ENCODE measurements around the gene EMX2.
"Not testable (repeated sequence)": the region's sequence is repeated elsewhere in the genome, so short reads cannot be mapped to it uniquely, and the experiment has no call there.

Gene EMX2

DNA sequence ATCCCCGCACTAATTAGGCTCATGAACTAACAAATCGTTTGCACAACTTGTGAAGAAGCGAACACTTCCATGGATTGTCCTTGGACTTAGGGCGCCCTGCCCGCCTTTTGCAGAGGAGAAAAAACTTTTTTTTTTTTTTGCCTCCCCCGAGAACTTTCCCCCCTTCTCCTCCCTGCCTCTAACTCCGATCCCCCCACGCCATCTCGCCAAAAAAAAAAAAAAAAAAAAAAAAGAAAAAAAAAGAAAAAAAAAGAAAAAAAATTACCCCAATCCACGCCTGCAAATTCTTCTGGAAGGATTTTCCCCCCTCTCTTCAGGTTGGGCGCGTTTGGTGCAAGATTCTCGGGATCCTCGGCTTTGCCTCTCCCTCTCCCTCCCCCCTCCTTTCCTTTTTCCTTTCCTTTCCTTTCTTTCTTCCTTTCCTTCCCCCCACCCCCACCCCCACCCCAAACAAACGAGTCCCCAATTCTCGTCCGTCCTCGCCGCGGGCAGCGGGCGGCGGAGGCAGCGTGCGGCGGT lies at the start of gene EMX2:
EMX2 (plus strand) TSS at position 41 of the 519 bp plus-strand sequence. CDS start 522 bp downstream, outside the sequence.
- no peak for DNase-seq (ENCODE audit: low read depth)

DNA sequence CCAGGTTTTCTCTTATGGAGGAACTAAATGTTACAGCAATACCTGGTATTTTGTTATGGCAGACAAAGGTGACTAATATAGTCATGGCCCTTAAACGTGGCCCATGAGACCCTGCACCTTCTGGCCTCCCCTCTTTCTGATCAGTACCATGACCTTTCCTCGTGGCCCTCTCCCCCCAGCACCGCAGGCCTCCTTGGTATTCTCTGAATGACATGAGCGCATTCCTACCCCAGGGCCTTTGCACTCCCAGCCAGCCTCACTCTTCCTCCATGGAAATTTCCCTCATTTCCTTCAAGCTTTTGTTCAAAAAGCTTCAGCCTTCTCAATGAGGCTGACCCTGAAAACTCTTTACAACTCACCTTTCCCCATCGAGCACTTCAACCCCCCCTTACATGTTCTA lies 46.5 kb upstream of the EMX2 start:
- DNase-seq (ENCODE audit: low read depth) = no peak

DNA sequence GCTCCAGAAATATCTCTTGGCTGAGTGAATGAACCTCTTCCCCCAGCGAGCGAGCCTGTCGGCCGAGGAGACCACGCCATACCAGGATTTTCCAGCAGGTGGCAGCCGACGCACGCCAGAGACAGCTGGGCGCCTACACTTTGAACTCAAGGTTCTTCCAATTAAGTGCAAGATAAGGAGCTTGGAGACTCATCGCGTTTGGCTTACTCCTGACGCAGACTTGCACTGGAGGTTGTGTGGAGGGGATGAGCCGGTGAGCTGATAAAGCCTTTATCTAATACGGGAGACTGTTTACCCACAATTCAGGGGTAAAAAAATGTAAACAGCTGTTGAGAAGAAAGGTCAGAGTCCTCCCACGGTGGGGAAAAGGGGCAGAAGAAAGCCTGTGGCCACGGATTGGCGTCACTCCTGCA lies 45.9 kb upstream of the EMX2 start:
- DNase-seq (ENCODE audit: low read depth) = peak; percentile 64

DNA sequence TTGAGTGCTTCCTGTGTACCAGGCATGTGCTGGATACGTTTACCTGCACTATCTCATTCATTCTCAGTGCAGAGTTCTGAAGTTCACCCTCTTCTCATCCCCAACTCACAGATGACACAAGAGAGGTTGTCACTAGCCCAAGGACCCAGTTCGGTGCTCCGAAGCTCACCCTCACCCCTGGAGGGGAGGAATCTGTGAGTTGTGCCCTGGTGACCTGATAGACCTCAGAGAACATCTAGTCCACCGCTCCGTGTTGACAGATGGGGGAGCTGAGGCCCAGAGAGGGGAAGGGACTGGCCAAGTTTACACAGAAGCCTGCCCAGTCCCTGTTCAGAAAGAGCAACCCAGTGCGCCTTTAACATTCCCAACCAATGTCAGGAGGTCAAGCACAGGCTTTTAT lies 44.8 kb upstream of the EMX2 start:
- no peak for DNase-seq (ENCODE audit: low read depth)

DNA sequence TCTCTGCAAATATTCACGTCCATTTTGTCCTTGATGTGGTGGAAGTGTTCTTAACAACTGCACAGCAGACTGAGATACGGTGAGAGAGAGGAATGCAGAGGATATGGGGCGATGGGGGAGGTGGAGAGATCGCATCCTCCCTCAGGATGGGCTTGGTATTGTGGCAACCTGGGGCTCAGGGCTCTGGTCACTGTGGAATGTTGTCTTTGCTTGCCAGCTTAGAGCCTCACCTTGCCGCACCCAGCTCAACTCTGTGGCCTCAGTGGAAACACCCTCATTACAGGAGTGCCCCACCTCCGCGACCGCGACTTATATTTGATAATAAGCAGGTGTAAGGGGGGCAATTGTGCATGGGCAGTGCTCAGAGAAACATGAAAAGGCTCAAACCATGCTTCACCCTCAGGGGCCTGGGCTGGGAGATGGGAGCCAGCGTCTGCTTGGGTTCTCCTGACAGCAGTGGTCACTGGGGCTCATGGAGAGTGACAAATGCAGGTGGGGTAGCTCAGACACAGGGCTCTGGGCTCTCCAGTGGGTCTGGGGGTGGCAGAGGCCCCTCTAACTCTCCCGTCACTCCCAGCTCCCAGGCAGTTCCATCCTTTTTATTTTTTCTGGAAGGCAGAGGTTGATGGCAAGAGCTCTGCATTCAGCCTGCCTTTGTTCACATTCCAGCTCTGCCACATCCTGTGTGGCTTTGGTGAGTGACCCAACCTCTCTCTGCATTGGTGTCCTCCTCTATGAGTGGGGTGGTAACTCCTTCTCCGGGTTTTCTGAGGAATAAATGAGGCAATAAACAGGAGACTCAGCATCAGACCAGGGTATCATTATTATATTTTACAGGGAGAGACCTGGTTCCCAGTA lies 43.1 kb upstream of the EMX2 start:
- DNase-seq (ENCODE audit: low read depth) = no peak

DNA sequence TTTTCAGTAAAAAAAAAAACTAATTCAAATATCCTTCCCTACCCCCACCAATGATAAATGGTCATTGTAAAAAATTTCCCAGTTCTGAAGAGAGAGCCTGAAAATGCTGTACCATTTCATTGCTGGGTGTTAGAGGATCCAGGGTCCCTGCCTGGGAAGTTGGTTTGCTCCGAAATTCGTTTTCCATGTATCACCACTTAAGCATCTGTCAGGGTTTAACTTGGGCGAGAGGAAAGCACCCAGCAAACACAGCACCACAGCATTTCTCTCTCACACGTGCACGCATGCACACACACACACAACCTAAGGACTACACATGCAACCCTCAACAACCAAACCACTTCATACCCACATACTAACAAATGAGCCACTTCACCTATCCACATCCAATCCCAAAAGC lies 42.1 kb upstream of the EMX2 start:
- no peak for DNase-seq (ENCODE audit: low read depth)

DNA sequence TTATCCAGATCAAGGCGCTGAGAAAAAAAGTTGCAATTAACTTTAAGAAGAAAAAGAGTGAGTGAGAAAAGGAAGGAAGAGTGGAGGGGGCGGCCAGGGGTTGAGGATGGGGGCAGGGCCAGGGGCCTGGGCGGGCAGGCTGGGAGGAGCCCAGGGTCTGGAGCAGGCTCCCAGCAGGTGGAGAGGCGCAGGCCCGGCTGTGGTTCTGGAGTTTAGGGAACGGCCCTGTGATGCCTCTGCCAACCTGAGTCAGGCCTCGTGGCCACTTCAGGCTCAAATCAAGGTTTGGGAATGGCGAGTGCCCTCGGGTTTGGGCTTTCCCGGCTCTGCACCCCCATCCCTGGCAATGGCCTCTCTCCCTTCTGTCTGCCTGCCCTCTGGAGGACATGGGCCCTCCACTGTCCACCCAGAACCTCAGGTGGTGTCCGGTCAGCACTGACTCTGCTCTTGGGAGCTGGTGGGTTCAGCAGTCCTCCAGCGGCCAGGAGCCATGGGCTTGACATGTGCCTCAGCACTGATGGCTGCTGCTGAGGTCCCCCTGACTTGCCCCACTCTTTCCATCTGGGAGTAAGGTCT lies 41.0 kb upstream of the EMX2 start:
- no peak for DNase-seq (ENCODE audit: low read depth)

DNA sequence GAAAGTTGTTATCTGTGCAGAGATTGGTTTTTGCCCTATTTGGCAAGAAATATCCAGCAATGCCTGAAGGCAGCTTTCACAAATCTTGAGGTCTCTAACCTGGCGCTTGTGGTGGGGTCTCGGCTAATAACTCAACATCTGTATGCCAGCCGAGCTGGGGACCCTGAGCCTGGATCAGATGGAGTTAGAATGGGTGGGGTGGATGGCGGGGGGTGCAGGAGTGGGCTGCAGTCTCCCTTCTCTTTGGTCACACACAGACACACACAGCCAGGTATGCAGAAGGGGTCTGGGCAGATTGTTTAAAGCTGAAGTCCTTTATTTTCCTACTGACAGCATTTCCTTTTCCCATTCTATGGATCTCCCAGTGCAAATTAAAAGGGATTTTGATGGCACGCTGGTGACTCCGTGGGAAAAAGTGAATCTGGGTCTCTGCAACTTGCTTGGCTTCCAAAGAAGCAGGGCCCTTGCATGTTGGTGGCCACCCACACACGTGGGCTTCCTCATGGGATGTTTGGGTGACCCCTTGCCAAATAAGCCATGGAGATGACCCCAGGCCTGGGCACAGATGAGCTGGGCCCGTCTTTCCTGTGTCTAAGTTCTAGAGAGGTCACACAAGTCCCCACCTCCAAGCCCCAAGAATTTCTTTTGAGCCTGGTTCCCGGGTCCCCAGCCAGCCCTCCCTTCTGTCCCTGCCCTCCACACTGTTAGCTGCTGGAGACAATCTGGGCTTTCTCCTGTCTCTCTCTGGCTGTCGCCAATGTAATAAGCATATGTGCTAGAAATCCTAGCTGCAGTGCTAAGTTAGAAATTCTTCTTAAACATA lies 39.9 kb upstream of the EMX2 start:
- no peak for DNase-seq (ENCODE audit: low read depth)

DNA sequence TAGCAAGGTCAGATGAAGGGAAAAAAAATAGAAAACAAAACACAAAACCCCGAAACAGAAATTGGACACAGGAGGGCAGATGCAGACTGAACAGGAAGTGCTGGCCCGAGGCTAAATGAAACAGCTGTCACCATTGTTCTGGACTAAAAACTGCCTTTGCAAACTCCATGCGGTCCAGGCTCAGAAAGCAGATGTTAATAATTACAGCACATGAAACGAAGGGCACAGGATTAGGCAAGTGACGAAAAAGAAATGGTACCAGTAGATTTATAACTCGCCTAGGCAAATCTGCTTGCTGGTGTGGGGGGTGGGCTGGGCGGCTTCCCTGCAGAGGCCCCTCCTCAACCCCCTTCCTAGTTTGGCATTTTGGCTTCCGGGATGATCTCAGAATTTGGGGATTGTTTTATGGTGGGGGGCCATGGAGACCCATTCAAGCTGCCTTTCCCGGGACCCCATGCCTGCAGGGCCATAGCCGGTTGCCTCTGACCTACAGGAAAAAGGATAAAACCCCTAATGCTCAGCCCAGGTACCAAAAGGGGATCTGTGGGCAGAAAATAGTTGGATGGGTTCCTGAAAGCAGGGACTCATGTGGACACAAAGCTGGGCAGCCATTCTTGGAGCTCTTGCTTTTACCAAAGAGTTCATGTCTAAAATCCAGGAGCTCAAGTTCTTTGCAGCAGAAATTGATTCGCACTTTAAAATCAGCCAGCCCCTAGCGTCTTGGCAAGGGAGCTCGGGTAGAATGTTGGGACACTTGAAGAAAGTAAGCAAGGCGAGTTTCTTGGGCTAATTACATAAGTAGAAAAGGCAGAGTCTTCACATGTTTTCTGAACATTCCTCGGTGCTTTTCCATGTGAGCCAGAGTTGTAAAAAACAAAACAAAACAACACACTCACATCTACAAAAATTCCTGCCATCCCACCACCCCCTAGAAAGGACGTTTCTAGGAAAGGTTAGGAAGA lies 39.0 kb upstream of the EMX2 start:
- DNase-seq (ENCODE audit: low read depth) = no peak

DNA sequence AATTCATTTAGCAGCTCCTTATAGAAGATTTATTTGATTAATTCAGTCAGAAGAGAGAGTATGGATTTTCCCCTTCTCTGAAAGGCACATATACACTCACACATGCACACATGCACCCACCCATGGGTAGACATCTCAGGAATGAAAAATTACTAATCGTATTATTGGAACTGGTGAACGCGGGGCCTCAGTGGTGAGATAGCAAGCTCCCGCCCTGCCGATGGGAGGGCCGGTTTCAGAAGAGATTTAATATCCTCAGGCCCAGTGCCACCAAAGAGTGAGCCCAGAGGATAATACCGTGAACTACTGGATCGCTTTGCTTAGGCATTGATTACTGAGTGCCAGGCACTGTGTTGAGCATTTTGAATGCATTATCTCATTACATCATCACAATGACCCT lies 38.0 kb upstream of the EMX2 start:
- DNase-seq (ENCODE audit: low read depth) = no peak

DNA sequence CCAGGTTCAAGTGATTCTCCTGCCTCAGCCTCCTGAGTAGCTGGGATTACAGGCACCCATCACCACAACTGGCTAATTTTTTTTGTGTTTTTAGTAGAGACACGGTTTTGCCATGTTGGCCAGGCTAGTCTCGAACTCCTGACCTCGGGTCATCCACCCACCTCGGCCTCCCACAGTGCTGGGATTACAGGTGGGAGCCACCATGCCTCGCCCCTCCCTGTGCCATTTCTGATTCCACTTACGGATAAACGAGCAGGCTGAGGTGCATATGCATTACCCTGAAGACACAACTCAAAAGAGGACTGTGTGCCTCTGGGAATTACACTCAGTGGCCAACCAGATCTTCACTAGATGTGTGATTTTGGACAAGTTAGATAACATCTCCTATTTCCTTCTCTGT lies 35.5 kb upstream of the EMX2 start:
- not testable (repeated sequence) for DNase-seq (ENCODE audit: low read depth)

DNA sequence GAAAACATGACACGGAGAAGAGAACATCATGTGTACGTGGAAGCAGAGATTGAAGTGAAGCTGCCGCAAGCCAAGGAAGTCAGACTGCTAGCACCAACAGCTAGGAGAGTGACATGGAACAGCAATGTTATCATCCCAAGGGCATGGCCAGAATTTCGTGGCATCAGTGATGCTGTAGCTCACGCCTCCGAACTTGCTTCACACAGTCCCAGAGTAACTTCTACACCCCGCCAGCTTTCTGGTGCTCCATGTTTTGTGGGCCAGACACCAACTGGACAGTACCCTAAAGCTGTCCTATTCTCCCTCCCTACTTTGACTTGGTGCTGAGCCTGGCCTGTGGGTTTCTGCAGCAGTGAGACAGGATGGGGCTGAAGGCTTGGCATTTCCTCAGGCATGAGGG lies 33.0 kb upstream of the EMX2 start:
- no peak for DNase-seq (ENCODE audit: low read depth)

DNA sequence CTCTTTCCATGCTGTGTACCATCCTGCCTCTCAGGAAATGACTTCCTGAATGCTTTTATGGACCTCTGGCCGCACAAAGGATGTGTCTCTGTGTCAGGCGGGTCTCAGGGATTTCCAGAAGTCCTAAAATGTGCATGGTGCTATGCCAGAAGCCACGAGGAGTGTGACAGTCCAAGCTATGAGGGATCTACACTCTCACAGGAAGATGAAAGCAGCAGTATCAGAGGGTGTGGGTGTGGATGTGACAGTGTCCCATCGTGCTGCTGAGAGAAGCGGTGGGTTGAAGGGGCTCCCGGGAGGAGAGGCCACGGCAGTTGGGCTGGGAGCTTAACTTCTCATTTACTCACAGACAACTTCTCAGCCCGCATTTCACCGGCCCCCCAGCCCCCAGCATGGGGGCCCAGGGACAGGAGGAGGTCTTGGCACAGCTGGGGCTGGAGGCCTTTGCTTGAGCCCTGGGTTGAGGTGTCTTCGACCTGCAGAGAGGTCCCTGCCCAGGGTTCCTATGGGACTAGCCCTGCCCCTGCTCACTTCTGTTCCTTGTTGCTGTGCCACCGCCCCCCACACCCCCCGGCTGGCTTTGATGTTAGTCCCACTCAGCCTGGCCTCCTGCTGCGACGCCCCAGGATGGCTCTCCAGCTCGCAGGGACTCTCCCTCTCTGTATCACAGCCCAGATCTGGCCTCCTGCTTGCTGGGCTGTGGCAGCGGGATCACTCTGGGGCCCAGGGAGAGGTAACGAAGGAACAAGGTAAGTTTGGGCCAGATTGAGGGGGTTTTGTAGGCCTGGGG lies 30.8 kb upstream of the EMX2 start:
- no peak for DNase-seq (ENCODE audit: low read depth)

DNA sequence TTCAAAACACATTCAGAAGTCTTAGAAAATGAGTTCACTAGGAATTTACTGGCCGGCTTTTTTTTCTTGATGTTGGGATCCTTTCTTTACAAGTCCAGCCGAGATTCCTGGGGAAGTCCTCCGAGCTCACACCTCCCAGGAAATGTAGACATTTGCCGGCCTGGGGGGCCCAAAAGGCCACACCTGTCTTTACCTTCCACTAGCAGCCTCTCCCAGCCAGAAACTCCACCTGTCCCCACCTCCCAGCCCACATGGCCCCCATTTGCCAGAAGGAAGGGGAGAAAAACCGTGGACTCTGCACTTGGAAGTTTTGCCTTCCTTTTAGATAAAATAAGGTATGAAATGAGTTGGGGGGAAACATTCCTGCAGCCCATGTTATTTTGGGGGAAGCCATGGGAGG lies 27.6 kb upstream of the EMX2 start:
- no peak for DNase-seq (ENCODE audit: low read depth)

DNA sequence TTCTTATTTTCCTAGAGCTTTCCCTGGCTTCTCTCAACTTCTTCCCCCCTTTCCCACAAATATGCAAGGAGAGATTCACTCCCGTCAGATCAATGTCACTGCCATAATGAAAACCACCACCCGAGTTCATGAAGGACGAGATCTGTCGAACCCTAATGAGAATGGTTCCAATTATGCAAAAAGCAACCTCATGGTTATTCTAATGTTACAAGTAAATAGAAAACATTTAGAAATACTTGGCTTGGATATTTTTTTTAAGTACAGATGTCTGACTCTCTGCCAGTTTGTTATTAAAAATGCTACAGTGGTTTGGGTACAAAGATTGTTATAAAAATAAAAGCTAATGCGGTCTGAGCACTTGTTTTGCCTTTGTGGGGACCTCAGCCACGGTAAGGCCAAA lies 25.9 kb upstream of the EMX2 start:
- no peak for DNase-seq (ENCODE audit: low read depth)

DNA sequence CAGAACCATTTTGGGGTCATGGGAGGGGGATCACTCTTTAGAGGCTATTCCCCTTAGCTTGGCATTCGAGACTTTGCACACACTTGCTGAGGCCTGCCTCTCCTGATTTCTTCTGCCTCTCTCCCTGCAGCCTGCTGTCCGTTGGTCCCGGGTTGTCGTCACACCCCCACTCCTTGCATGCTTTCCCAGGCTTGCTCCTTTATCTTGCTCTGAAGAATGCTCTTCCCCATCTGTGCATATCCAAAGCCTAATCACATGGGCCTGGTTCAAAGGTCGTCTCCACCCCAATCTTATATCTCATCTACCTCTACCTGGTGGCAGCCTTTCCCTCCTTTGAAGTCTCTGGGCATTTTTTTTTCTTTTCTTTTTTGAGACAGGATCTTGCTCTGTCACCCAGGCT lies 24.3 kb upstream of the EMX2 start:
- no peak for DNase-seq (ENCODE audit: low read depth)

DNA sequence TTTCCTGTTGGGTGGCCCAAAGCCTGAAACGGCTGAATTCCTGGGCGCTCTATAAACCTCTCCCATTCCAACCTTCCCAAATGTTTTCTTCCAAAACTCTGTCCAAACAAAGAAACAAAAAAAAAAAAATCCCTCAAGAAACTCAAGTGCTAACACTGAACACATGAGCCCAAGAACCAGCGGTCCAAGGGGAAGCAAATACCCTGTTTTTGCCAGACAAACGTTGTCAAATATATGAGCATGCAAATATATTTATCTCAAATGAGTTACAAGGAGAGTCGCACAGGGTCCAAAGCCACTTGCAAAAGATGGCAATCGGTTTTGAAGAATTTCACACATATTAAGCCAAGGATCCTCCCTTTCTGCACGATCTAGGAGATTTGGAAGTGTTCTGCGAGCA lies 23.3 kb upstream of the EMX2 start:
- no peak for DNase-seq (ENCODE audit: low read depth)

DNA sequence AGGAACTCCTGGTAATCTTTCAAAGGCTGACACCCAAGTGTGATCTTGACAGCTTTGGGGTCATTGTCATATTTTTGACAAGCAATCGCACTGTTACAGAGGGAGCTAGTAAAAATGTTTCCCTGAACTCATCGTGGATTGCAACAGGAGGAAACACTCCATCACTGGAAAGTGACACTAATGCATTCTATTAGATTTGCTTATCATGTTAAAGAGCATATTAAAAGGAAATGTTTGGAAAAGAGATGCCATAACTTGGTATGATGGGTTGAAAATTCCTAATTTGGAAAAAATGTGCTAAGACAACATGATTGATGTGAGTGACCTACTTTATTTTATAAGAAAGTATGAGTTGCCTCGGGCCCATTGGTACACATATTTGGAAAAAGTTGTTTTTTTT lies 22.7 kb upstream of the EMX2 start:
- DNase-seq (ENCODE audit: low read depth) = no peak

DNA sequence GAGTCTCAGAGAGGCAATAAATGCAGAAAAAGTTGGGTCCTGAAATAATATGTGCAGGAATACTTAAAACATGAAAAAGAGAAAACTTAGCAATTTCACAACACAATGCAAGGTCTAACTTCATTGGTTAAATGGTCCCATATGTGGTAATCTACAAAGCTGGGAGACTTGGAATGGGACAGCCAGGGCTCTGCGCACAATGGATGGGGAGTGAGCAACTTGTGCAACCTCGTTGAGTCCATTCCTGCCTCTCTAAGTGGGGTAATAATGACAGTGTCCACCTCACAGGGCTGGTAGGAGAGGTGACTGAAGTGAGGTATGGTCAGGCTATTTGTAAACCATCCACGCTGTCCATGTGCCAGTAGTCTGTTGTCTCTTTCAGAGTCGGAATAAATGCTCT lies 11.8 kb upstream of the EMX2 start:
- DNase-seq (ENCODE audit: low read depth) = no peak

DNA sequence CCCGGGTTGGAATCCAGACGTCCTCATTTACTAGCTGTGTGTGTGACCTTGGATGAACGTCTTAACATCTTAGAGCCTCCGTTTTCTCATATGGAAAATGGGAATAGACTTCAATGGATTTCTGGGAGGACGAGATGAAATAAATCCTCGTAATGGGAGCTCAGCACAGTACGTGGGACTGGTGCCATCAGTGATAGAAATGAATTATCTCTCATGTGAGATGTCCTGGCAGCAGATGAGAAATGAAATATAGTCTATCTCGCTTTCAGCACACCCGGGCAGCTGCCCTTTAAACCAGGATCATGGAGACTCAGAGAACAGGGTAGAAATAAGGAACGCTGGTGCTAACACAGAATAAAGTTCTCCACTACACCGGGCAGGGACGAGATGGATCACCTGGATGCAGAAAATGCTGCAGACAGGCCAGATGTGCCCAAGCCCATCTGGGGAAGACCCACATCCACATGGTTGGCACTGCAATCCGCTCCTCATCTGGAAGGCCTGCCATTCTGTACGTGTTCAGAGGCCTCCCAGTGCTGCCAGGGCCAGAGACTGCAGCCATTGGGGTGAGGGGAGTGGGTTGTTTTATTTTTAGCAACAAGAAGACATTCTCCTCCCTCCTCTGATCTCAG lies 11.1 kb upstream of the EMX2 start:
- no peak for DNase-seq (ENCODE audit: low read depth)

Measured in activated T-cell treated with anti-CD3 and anti-CD28 coated beads for 1 hour (primary cell).